Muscle layer of colon (tissue), 2 donors: ENCODE measurements around the gene EDA.
"Not testable (repeated sequence)": the region's sequence is repeated elsewhere in the genome, so short reads cannot be mapped to it uniquely, and the experiment has no call there.

Experiments used
- H3K27ac ChIP-seq: one replicate; pipeline ENCODE4 v1.7.0; 2013; ENCODE audit warnings: low read depth, mild to moderate bottlenecking, low read length, moderate library complexity
- H3K27me3 ChIP-seq, 2 donors: one replicate each; pipeline ENCODE4 v1.7.0; 2013; ENCODE audit warnings: low read length in 2 of 2, mild to moderate bottlenecking in 2 of 2; ENCODE audit not compliant: insufficient read depth in 2 of 2, control insufficient read depth in 1 of 2
- H3K36me3 ChIP-seq: one replicate; pipeline ENCODE4 v1.7.0; 2013; ENCODE audit warnings: mild to moderate bottlenecking, low read length; ENCODE audit not compliant: insufficient read depth
- H3K4me1 ChIP-seq: one replicate; pipeline ENCODE4 v1.7.0; 2013; ENCODE audit warnings: mild to moderate bottlenecking, low read length; ENCODE audit not compliant: insufficient read depth
- H3K4me3 ChIP-seq, 2 donors: one replicate each; pipeline ENCODE4 v1.7.0; 2013; ENCODE audit warnings: low read length in 2 of 2, low read depth in 1 of 2, mild to moderate bottlenecking in 1 of 2, moderate library complexity in 1 of 2
- H3K9ac ChIP-seq: one replicate; pipeline ENCODE4 v1.7.0; 2013; ENCODE audit warnings: low read length
- H3K9me3 ChIP-seq: one replicate; pipeline ENCODE4 v1.7.0; 2013; ENCODE audit warnings: mild to moderate bottlenecking, low read length
- donor health status: abdominal sarcoma.
- donor health status: Adenocarcinoma of cecum.

Gene EDA

GRCh38 chrX:69844636-69845035, 228.7 kb downstream of the EDA start:
- no peak overlapping the region for H3K9ac ChIP-seq
- no peaks in the 10 kb centered on the region for H3K36me3 ChIP-seq
- H3K9me3 ChIP-seq, result no peaks in the 10 kb centered on the region
- H3K27ac ChIP-seq, result no peak overlapping the region
- no peaks in the 10 kb centered on the region for H3K4me1 ChIP-seq
- H3K4me3 ChIP-seq, result no peak overlapping the region
- H3K27me3 ChIP-seq, result no peaks in the 10 kb centered on the region

- H3K27me3 ChIP-seq, H3K9ac ChIP-seq, H3K4me1 ChIP-seq, H3K4me3 ChIP-seq, H3K27ac ChIP-seq, H3K9me3 ChIP-seq, H3K36me3 ChIP-seq: not testable (repeated sequence)
Observed at GRCh38 chrX:69859999-69860398, 244.1 kb downstream of the EDA start.

- peaks cover 0 to 7% of the 10 kb centered on the region in 2 donors for H3K27me3 ChIP-seq
- H3K36me3 ChIP-seq, result no peaks in the 10 kb centered on the region
- H3K27ac ChIP-seq, result no peak overlapping the region
- H3K9me3 ChIP-seq, result peaks cover 4% of the 10 kb centered on the region
- H3K4me1 ChIP-seq, result no peaks in the 10 kb centered on the region
- H3K4me3 ChIP-seq, result no peak overlapping the region
- no peak overlapping the region for H3K9ac ChIP-seq
Observed at GRCh38 chrX:69876221-69876620, 260.3 kb downstream of the EDA start.

- no peak overlapping the region for H3K27ac ChIP-seq
- no peaks in the 10 kb centered on the region for H3K36me3 ChIP-seq
- peaks cover 0 to 7% of the 10 kb centered on the region in 2 donors for H3K27me3 ChIP-seq
- no peak overlapping the region for H3K4me3 ChIP-seq
- no peak overlapping the region for H3K9ac ChIP-seq
- no peaks in the 10 kb centered on the region for H3K4me1 ChIP-seq
- peaks cover 17% of the 10 kb centered on the region for H3K9me3 ChIP-seq
Observed at GRCh38 chrX:69884210-69884609, 268.3 kb downstream of the EDA start.

- Histone ChIP-seq H3K4me1 (no peaks in the 10 kb centered on the region), H3K9me3 (no peaks in the 10 kb centered on the region), H3K27ac (no peak overlapping the region), H3K9ac (no peak overlapping the region), H3K36me3 (no peaks in the 10 kb centered on the region), H3K27me3 (no peaks in the 10 kb centered on the region), H3K4me3 (no peak overlapping the region)
Observed at GRCh38 chrX:69896046-69896445, 280.1 kb downstream of the EDA start.

- no peaks in the 10 kb centered on the region for H3K4me1 ChIP-seq
- H3K9me3 ChIP-seq, result no peaks in the 10 kb centered on the region
- no peak overlapping the region for H3K27ac ChIP-seq
- H3K4me3 ChIP-seq, result no peak overlapping the region
- no peaks in the 10 kb centered on the region for H3K27me3 ChIP-seq
- H3K36me3 ChIP-seq, result no peaks in the 10 kb centered on the region
- H3K9ac ChIP-seq, result no peak overlapping the region
Observed at GRCh38 chrX:69900491-69900890, 284.6 kb downstream of the EDA start.

GRCh38 chrX:69906447-69906846, 290.5 kb downstream of the EDA start:
- H3K4me1 ChIP-seq, result no peaks in the 10 kb centered on the region
- no peak overlapping the region for H3K27ac ChIP-seq

GRCh38 chrX:69914781-69915180, 298.9 kb downstream of the EDA start:
- Histone ChIP-seq H3K9ac (no peak overlapping the region), H3K27me3 (no peaks in the 10 kb centered on the region), H3K27ac (no peak overlapping the region), H3K4me3 (no peak overlapping the region), H3K4me1 (no peaks in the 10 kb centered on the region), H3K9me3 (no peaks in the 10 kb centered on the region), H3K36me3 (no peaks in the 10 kb centered on the region)

More at GRCh38 chrX:69906447-69906846, 290.5 kb downstream of the EDA start:
- Histone ChIP-seq H3K27me3 (no peaks in the 10 kb centered on the region), H3K4me3 (no peak overlapping the region), H3K36me3 (no peaks in the 10 kb centered on the region), H3K9me3 (no peaks in the 10 kb centered on the region), H3K9ac (no peak overlapping the region)

GRCh38 chrX:69919749-69920148, 303.8 kb downstream of the EDA start:
- no peak overlapping the region for H3K4me3 ChIP-seq
- H3K36me3 ChIP-seq, result no peaks in the 10 kb centered on the region
- H3K4me1 ChIP-seq, result no peaks in the 10 kb centered on the region
- H3K9me3 ChIP-seq, result no peaks in the 10 kb centered on the region
- H3K9ac ChIP-seq, result no peak overlapping the region
- H3K27ac ChIP-seq, result no peak overlapping the region
- no peaks in the 10 kb centered on the region for H3K27me3 ChIP-seq

- Histone ChIP-seq H3K4me1 (no peaks in the 10 kb centered on the region), H3K9ac (no peak overlapping the region), H3K27ac (no peak overlapping the region), H3K27me3 (no peaks in the 10 kb centered on the region), H3K9me3 (no peaks in the 10 kb centered on the region), H3K4me3 (no peak overlapping the region), H3K36me3 (no peaks in the 10 kb centered on the region)
Observed at GRCh38 chrX:69932323-69932722, 316.4 kb downstream of the EDA start.

GRCh38 chrX:69948276-69948797, 332.4 kb downstream of the EDA start:
- no peaks in the 10 kb centered on the region for H3K27me3 ChIP-seq
- H3K4me3 ChIP-seq, result no peak overlapping the region
- H3K27ac ChIP-seq, result no peak overlapping the region
- no peaks in the 10 kb centered on the region for H3K36me3 ChIP-seq
- no peaks in the 10 kb centered on the region for H3K9me3 ChIP-seq
- H3K4me1 ChIP-seq, result no peaks in the 10 kb centered on the region
- no peak overlapping the region for H3K9ac ChIP-seq

- no peak overlapping the region for H3K4me3 ChIP-seq
- no peaks in the 10 kb centered on the region for H3K4me1 ChIP-seq
- H3K27ac ChIP-seq, result no peak overlapping the region
- H3K9ac ChIP-seq, result no peak overlapping the region
- no peaks in the 10 kb centered on the region for H3K27me3 ChIP-seq
- H3K9me3 ChIP-seq, result no peaks in the 10 kb centered on the region
- H3K36me3 ChIP-seq, result no peaks in the 10 kb centered on the region
Observed at GRCh38 chrX:69951753-69952152, 335.8 kb downstream of the EDA start.
